GM10248 (cell line): Measurements from ENCODE around the gene TPRA1.

ENCODE experiments used
- CTCF ChIA-PET: fragments of 300-600 bp; sonication (Branson Sonifier 250); formaldehyde crosslinking; extraction: SDS; loops from one replicate; lab custom pipeline; 2021; ENCODE audit warnings: antibody characterized with exemption; lab: Yijun Ruan, JAX
- POLR2A ChIA-PET: fragments of 350-650 bp; sonication (Branson Sonifier 250); formaldehyde crosslinking; extraction: SDS; loops from one replicate; lab custom pipeline; 2020; ENCODE audit warnings: antibody characterized with exemption; lab: Yijun Ruan, JAX
- DNase-seq: peaks from one replicate; pipeline ENCODE4 v3.0.0; 2012; ENCODE audit errors: extremely low spot score
- CTCF ChIP-seq: IDR thresholded peaks from 2 replicates; pipeline ENCODE4 v1.5.1; 2012; ENCODE audit warnings: mild to moderate bottlenecking, low read depth; ENCODE audit errors: extremely low read depth, missing control alignments, control extremely low read depth

TPRA1 gene

DNA sequence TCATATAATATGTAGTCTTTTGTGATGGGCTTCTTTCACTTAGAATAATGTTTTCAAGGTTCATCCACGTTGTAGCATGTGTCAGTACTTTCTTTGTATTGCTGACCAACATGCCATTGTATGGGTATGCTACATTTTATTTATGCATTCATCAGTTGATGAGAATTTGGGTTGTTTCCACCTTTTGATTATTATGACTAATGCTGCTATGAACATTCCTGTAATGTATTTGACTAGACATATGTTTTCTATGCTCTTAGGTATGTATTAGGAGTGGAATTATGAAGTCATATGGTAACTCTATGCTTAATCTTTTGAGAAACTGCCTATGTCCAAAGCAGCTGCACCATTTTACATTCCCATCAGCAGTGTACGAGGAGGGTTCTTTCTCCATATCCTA, 35.3 kb upstream of the TPRA1 start:
- POLR2A ChIA-PET, result no interaction called here
- no peak for DNase-seq
- no peak for TF ChIP-seq CTCF
- CTCF ChIA-PET, result interaction anchor here (1.1 to 1.6 kb wide), 2 partner anchors 10 to 25 kb away, joined by 3 read pairs; no protein-coding TSS in a partner anchor

- ChIA-PET CTCF (no interaction called here), POLR2A (no interaction called here)
- no peak for DNase-seq
- no peak for TF ChIP-seq CTCF
These were observed 33.5 kb upstream of the TPRA1 start for GRCh38 chr3:127624063-127624462.

- ChIA-PET CTCF (interaction anchor here (0.9 kb wide), 1 partner anchor 8 kb away, joined by 3 read pairs; no protein-coding TSS in a partner anchor), POLR2A (no interaction called here)
- DNase-seq, result no peak
- TF ChIP-seq CTCF, result no peak
These were observed 32.4 kb upstream of the TPRA1 start for GRCh38 chr3:127622772-127623576.

- ChIA-PET POLR2A (no interaction called here), CTCF (interaction anchor here (0.9 to 2.3 kb wide), 4 partner anchors 9 to 473 kb away, joined by 3 to 6 read pairs (median 4); no protein-coding TSS in a partner anchor)
- TF ChIP-seq CTCF, result no peak
- DNase-seq, result no peak
These were observed 31.5 kb upstream of the TPRA1 start for GRCh38 chr3:127622031-127622430.

GRCh38 chr3:127620637-127621375, 30.3 kb upstream of the TPRA1 start:
- DNase-seq, result no peak
- ChIA-PET CTCF (interaction anchor here (1.2 to 2.4 kb wide), 5 partner anchors 10 to 474 kb away, joined by 4 to 7 read pairs (median 5); no protein-coding TSS in a partner anchor), POLR2A (no interaction called here)
- TF ChIP-seq CTCF, result no peak

- no peak for DNase-seq
- ChIA-PET POLR2A (no interaction called here), CTCF (interaction anchor here (1.3 kb wide), 1 partner anchor 21 kb away, joined by 3 read pairs; the partner anchor contains the start of gene MCM2)
- no peak for TF ChIP-seq CTCF
These were observed 28.4 kb upstream of the TPRA1 start for GRCh38 chr3:127618891-127619290.
